Endothelial cell of umbilical vein (primary cell): ENCODE results near the gene SLC23A3. TPM values are rescaled to one million over a fixed set of nuclear protein-coding genes. Genes with fewer than 3 reads are reported as not detected.

Source experiments
- BruUV-seq: library from RNA; stranded (reverse); fragments of 400-500 nt; replicated peaks from 2 replicates; lab custom pipeline; 2021; lab: Mats Ljungman, UMichigan
- CTCF ChIA-PET: fragments of 300-600, 350-600 bp; sonication (Branson Sonifier 250); formaldehyde crosslinking; loops from one replicate; lab custom pipeline; 2021; ENCODE audit warnings: antibody characterized with exemption, inconsistent platforms; lab: Charles Lee
- POLR2A ChIA-PET: fragments of 300-600, 350-600 bp; sonication (Branson Sonifier 250); formaldehyde crosslinking; loops from one replicate; lab custom pipeline; 2021; ENCODE audit warnings: antibody characterized with exemption, inconsistent platforms; lab: Charles Lee
- DNase-seq: peaks from one replicate; pipeline ENCODE4 v3.0.0-alpha.2; 2011; ENCODE audit warnings: low read depth, low spot score
- FAIRE-seq: peaks from 2 replicates; lab custom pipeline; 2011; peaks lifted over from hg19 to GRCh38; lab: Jason Lieb, UNC
- H2AFZ ChIP-seq: 2 replicates; pipeline ENCODE4 v1.6.0; 2012; ENCODE audit warnings: low read depth, low read length, control low read depth, inconsistent platforms
- H3K27ac ChIP-seq: 2 replicates; pipeline ENCODE4 v1.5.1; 2011; ENCODE audit warnings: low read depth, mild to moderate bottlenecking, control low read depth, low read length, moderate library complexity; ENCODE audit not compliant: insufficient read depth
- H3K27me3 ChIP-seq, 2 experiments: 2 replicates each; pipeline versions ENCODE4 v1.6.0 to v1.6.1; 2011; ENCODE audit warnings: low read length in 2 of 2, mixed read lengths in 1 of 2; ENCODE audit not compliant: control insufficient read depth in 2 of 2, insufficient read depth in 2 of 2
- H3K36me3 ChIP-seq, 2 experiments: 2 replicates in 1 of 2; 3 replicates in 1 of 2; pipeline ENCODE4 v1.5.1; 2011; ENCODE audit warnings: low read length in 2 of 2, mild to moderate bottlenecking in 1 of 2, moderate library complexity in 1 of 2; ENCODE audit not compliant: control insufficient read depth in 2 of 2, insufficient read depth in 2 of 2; ENCODE audit errors: extremely low read depth in 1 of 2
- H3K4me1 ChIP-seq: 3 replicates; pipeline ENCODE4 v1.5.1; 2011; ENCODE audit warnings: mild to moderate bottlenecking, low read length; ENCODE audit not compliant: control insufficient read depth, insufficient read depth; ENCODE audit errors: extremely low read depth
- H3K4me2 ChIP-seq: 2 replicates; pipeline ENCODE4 v1.6.1; 2011; ENCODE audit warnings: low read length, control low read depth, mixed read lengths; ENCODE audit not compliant: insufficient read depth
- H3K4me3 ChIP-seq, 3 experiments: fragments of 200-600 bp in 1 of 3; sonication (generic), shearing (Covaris generic) in 1 of 3; replicated peaks in 1 of 3; 2 replicates each; pipeline ENCODE4 v1.5.1; 2011 to 2016; ENCODE audit warnings: control low read depth in 3 of 3, low read length in 3 of 3, mild to moderate bottlenecking in 2 of 3, inconsistent platforms in 1 of 3, low read depth in 1 of 3, moderate library complexity in 1 of 3; ENCODE audit not compliant: insufficient read depth in 1 of 3
- H3K79me2 ChIP-seq: 2 replicates; pipeline ENCODE4 v1.6.0; 2012; ENCODE audit warnings: low read length, inconsistent platforms; ENCODE audit not compliant: control insufficient read depth, insufficient read depth
- H3K9ac ChIP-seq: replicated peaks from 2 replicates; pipeline ENCODE3; 2011; ENCODE audit warnings: low read length, control low read depth; ENCODE audit not compliant: insufficient read depth; ENCODE audit errors: extremely low read depth
- H3K9me1 ChIP-seq: replicated peaks from 3 replicates; pipeline ENCODE4 v1.6.0; 2011; ENCODE audit warnings: mild to moderate bottlenecking, low read length; ENCODE audit not compliant: control insufficient read depth, insufficient read depth; ENCODE audit errors: extremely low read depth
- H3K9me3 ChIP-seq: replicated peaks from 2 replicates; pipeline ENCODE4 v1.5.1; 2012; ENCODE audit warnings: low read length, inconsistent platforms; ENCODE audit not compliant: control insufficient read depth, insufficient read depth
- H4K20me1 ChIP-seq: replicated peaks from 2 replicates; pipeline ENCODE3; 2011; ENCODE audit warnings: mild to moderate bottlenecking, low read length; ENCODE audit not compliant: control insufficient read depth, insufficient read depth; ENCODE audit errors: extremely low read depth
- CTCF ChIP-seq, 2 donors: IDR thresholded peaks; 1 replicate in 1 of 2; 2 replicates in 1 of 2; pipeline ENCODE4 v1.5.1; 2011; ENCODE audit warnings: low read length in 2 of 2, mild to moderate bottlenecking in 2 of 2, moderate library complexity in 2 of 2, control low read depth in 1 of 2, inconsistent platforms in 1 of 2, low read depth in 1 of 2; ENCODE audit not compliant: insufficient read depth in 1 of 2; ENCODE audit errors: extremely low read depth in 1 of 2
- EZH2 ChIP-seq: IDR thresholded peaks from 2 replicates; pipeline ENCODE4 v1.6.1; 2012; ENCODE audit warnings: borderline replicate concordance, low read depth, mild to moderate bottlenecking, moderate library complexity, low read length, inconsistent platforms; ENCODE audit not compliant: severe bottlenecking
- FOS ChIP-seq: IDR thresholded peaks from 2 replicates; pipeline ENCODE4 v1.6.1; 2011; ENCODE audit warnings: mild to moderate bottlenecking, low read length, moderate library complexity, borderline replicate concordance; ENCODE audit not compliant: insufficient read depth
- GATA2 ChIP-seq: IDR thresholded peaks from 2 replicates; pipeline ENCODE4 v1.7.0; 2011; ENCODE audit warnings: low read depth, mild to moderate bottlenecking, moderate library complexity, mixed read lengths, low read length; ENCODE audit not compliant: insufficient read length, insufficient read depth
- JUN ChIP-seq: IDR thresholded peaks from 2 replicates; pipeline ENCODE4 v1.6.1; 2011; ENCODE audit warnings: borderline replicate concordance, low read depth; ENCODE audit not compliant: insufficient read length, insufficient read depth
- MAX ChIP-seq: IDR thresholded peaks from 2 replicates; pipeline ENCODE4 v1.6.1; 2011; ENCODE audit not compliant: insufficient read depth, insufficient read length
- MYC ChIP-seq: IDR thresholded peaks from one replicate; pipeline ENCODE4 v1.6.1; 2011; ENCODE audit warnings: mild to moderate bottlenecking, low read depth, low read length
- POLR2A ChIP-seq: IDR thresholded peaks from 2 replicates; pipeline ENCODE4 v1.6.1; 2012; ENCODE audit warnings: low read depth, mild to moderate bottlenecking, control low read depth, low read length
- POLR2AphosphoS5 ChIP-seq: IDR thresholded peaks from 2 replicates; pipeline ENCODE4 v1.6.1; 2012; ENCODE audit warnings: low read depth, mild to moderate bottlenecking, control low read depth, low read length, moderate library complexity; ENCODE audit not compliant: insufficient read depth
- dilution Hi-C: fragments of 300-500 bp; cut with MboI; formaldehyde crosslinking; loops from one replicate; pipeline ENCODE4 v1.15.0; 2019; ENCODE audit warnings: low sequenced_read_pairs; ENCODE audit not compliant: extremely low pct_ligation_motif_present
- intact Hi-C: fragments of 100-400 bp; cut with micrococcal nuclease; formaldehyde crosslinking; loops from one replicate; pipeline ENCODE4 v1.10.0; 2022
- polyA plus RNA-seq, 4 experiments: library from polyadenylated mRNA; depleted of rRNA in 3 of 4; stranded (reverse) in 3 of 4; unstranded in 1 of 4; fragments of >200 nt; gene quantifications; 2 replicates each; pipeline versions ENCODE4 v1.2.1 to v1.2.3, GENCODE V29; 2011 to 2012; ENCODE audit warnings: missing spikeins in 1 of 4
- total RNA-seq: library from RNA; stranded (reverse); gene quantifications from 2 replicates; pipeline ENCODE4 v1.2.3, GENCODE V29; 2021

SLC23A3 gene
- total and polyA plus RNA-seq, 2 donors (not counting 3 experiments of a cell fraction or from before 2014, with no cell fraction given) = 2.7 to 7.1 TPM

GRCh38 chr2:219205165-219205538, 35.3 kb upstream of the SLC23A3 start:
- no peak overlapping the region for H3K4me2 ChIP-seq
- H3K4me1 ChIP-seq = peaks cover 18% of the 10 kb centered on the region
- no peak overlapping the region for H3K9ac ChIP-seq
- ChIA-PET POLR2A (no interaction called here), CTCF (interaction anchor here (1.4 kb wide), 1 partner anchor 16 kb away, joined by 4 read pairs; no protein-coding TSS in a partner anchor)
- H3K9me3 ChIP-seq = no peaks in the 10 kb centered on the region
- intact Hi-C loops (no loop called here), dilution Hi-C loops (no loop called here)
- no peaks in the 10 kb centered on the region for H4K20me1 ChIP-seq
- BruUV-seq = no TSS peak
- H2AFZ ChIP-seq = no peak overlapping the region
- FAIRE-seq (no peak), DNase-seq (no peak)
- no peaks in the 10 kb centered on the region for H3K79me2 ChIP-seq
- no peak for TF ChIP-seq POLR2A
- TF ChIP-seq JUN = no peak
- no peak for TF ChIP-seq GATA2
- no peak overlapping the region for H3K27ac ChIP-seq
- H3K4me3 ChIP-seq = no peak overlapping the region
- peaks cover 0 to 7% of the 10 kb centered on the region in 2 experiments for H3K36me3 ChIP-seq
- no peaks in the 10 kb centered on the region for H3K9me1 ChIP-seq
- H3K27me3 ChIP-seq = no peaks in the 10 kb centered on the region

- Histone ChIP-seq H3K4me3 (no peak overlapping the region), H3K4me1 (peaks cover 18% of the 10 kb centered on the region), H4K20me1 (no peaks in the 10 kb centered on the region), H3K9me1 (no peaks in the 10 kb centered on the region), H3K79me2 (no peaks in the 10 kb centered on the region), H3K9ac (no peak overlapping the region), H3K4me2 (no peak overlapping the region), H3K36me3 (peaks cover 0 to 5% of the 10 kb centered on the region in 2 experiments), H3K27me3 (no peaks in the 10 kb centered on the region), H2AFZ (no peak overlapping the region), H3K27ac (no peak overlapping the region), H3K9me3 (no peaks in the 10 kb centered on the region)
- CTCF ChIA-PET = interaction anchor here (1.2 kb wide), 1 partner anchor 19 kb away, joined by 3 read pairs; no protein-coding TSS in a partner anchor
- POLR2A ChIA-PET = no interaction called here
- no TSS peak for BruUV-seq
- FAIRE-seq = no peak
- dilution Hi-C loops = no loop called here
- intact Hi-C loops = no loop called here
- DNase-seq = no peak
- TF ChIP-seq POLR2AphosphoS5 (no peak), POLR2A (no peak), GATA2 (no peak), CTCF (IDR thresholded peaks at IDR 0.05; ENCODE audit: extremely low read depth in 1 of 2, insufficient read depth in 1 of 2, low read depth in 1 of 2, low read length in 2 of 2) (no peak), EZH2 (no peak), FOS (no peak), JUN (no peak), MAX (no peak), MYC (no peak)
Measured at GRCh38 chr2:219204425-219205164, 34.8 kb upstream of the SLC23A3 start.
